D341Med (cell line): ENCODE data around the gene SLC26A3.

Experiments used
- DNase-seq: peaks from one replicate; pipeline ENCODE4 v3.0.0; 2012; ENCODE audit warnings: low spot score

SLC26A3 gene

GRCh38 chr7:107815254-107815882 is 12.3 kb upstream of the SLC26A3 start:
- DNase-seq: no peak

GRCh38 chr7:107813524-107813923 is 10.5 kb upstream of the SLC26A3 start:
- DNase-seq: no peak

GRCh38 chr7:107811934-107812333 is 8.9 kb upstream of the SLC26A3 start:
- DNase-seq: no peak

DNA sequence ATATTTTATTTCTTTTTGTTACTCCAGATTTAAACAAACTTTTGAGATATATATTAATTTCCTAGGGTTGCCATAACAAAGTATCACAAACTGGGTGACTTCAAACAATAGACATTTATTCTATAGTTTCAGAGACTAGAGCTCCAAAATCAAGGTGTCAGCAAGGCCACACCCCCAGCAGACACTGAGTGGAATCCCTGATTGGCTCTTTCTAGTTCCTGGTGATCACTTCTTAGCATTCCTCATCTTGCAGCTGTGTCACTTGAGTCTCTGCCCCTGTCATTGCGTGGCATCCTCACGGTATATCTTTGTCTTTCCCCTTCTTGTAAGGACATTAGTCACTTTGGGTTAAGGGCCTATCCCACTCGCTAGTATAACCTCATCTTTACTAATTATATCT is 7.6 kb upstream of the SLC26A3 start:
- no peak for DNase-seq

- no peak for DNase-seq
Observed at GRCh38 chr7:107809179-107809578, 6.2 kb upstream of the SLC26A3 start.

DNA sequence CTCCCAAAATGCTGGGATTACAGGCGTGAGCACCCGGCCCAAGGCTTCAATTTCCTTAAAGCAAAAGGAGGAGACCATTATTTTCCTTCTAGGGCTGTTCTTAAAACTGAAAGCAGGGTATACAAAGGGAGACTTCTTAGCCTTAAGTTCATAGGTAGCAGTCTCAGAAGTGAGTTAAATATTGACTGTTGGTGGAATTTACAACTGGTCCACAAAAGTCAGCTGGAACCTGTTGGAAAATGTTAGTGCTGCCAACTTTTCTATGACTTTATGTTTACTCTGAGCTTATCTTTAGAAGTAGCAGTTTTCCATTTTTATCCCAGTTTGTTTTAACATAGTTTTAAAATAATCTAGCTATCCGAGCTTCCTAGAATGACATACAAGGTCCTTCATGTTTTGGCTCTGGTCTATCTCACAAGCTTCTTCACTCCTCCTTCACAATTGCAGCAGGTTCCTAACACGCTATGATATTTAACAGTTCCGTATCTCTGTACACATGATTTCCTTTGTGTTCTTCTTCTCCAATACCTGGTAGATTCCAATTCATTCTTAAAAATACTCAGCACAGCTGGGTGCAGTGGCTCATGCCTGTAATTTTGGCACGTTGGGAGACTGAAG is 3.3 kb downstream of the SLC26A3 start:
- no peak for DNase-seq

DNA sequence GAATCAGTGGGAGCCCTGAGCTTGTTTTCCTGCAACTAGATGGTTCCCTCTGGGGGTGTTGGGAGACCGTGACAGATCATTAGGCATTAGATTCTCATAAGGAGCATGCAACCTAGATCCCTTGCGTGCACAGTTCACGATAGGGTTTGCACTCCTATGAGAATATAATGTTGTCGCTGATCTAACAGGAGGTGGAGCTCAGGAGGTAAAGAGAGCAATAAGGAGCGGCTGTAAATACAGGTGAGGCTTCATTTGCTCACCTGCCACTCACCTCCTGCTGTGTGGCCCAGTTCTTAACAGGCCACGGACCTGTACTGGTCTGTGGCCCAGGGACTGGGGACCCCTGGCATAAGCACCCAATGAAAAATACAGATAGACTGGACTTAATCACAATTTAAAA is 10.7 kb downstream of the SLC26A3 start:
- no peak for DNase-seq

DNA sequence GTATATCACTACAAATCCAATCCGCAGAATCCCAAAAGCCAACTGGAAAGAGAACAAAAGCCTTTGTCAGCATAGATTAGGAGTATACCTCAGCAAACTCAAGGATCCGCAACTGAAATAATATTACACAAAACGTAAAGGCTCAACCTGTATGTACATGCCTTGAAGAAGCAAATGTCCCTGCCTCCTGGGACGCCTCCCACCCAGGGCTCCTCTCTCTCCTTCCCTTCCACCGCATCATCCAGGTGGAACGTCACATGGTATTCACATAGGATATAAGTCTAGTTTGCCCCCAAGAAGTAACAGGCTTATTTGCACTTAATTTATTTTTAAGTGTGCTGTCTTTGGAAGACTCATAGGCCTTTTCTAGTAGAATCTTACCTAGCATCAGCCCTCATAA is 13.4 kb downstream of the SLC26A3 start:
- no peak for DNase-seq

GRCh38 chr7:107788662-107789061 is 14.4 kb downstream of the SLC26A3 start:
- no peak for DNase-seq

DNA sequence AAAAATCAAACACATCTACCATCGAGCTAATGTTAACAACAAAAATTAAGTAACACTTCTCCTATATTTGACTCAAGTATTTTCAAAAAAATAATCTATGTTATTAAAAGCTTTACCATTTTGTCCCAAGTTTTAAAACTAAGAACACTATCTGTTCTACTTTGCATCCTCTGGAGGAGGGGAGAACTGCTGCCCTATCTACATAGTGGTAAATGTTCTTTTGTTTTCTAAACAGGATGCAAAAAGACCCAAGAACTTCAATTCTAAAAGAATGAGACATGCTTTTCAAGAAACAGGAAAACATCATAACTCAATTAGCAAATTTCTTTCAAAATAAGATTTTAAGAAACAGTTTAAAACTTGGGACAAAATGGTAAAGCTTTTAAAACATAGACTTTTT is 14.8 kb downstream of the SLC26A3 start:
- no peak for DNase-seq

- DNase-seq: no peak
Observed at GRCh38 chr7:107785926-107786325, 17.1 kb downstream of the SLC26A3 start.

GRCh38 chr7:107785170-107785569 is 17.9 kb downstream of the SLC26A3 start:
- no peak for DNase-seq

GRCh38 chr7:107783648-107784047 is 19.4 kb downstream of the SLC26A3 start:
- no peak for DNase-seq

- DNase-seq: no peak
Observed at GRCh38 chr7:107782374-107782773, 20.6 kb downstream of the SLC26A3 start.

GRCh38 chr7:107779647-107780099 is 23.4 kb downstream of the SLC26A3 start:
- DNase-seq: no peak

GRCh38 chr7:107778283-107778682 is 24.7 kb downstream of the SLC26A3 start:
- DNase-seq: no peak

GRCh38 chr7:107777702-107778101 is 25.3 kb downstream of the SLC26A3 start:
- no peak for DNase-seq

- DNase-seq: no peak
Observed at GRCh38 chr7:107773027-107773426, 30.0 kb downstream of the SLC26A3 start.

- DNase-seq: no peak
Observed at GRCh38 chr7:107768263-107768662, 34.8 kb downstream of the SLC26A3 start.

DNA sequence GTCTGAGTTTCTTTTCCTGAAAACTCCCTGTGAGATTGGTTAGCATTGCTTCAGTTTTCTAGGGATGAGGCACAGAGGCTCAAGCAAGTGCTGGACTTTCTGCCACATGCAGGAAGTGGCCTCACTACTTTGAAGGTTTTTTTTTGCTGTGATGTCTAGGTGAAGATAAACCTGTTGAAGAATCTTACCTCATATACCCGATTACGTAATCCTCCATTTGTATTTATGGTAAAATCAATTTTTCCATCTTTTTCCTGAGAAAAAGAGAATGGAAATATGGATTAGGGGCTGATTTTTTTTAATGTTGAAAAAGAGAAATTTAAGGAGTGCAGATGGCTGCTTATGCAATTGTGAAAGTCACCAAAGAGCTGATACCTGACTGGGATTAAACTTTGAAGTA is 35.6 kb downstream of the SLC26A3 start:
- DNase-seq: no peak

- DNase-seq: no peak
Observed at GRCh38 chr7:107758667-107759066, 44.4 kb downstream of the SLC26A3 start.

- no peak for DNase-seq
Observed at GRCh38 chr7:107754642-107755041, 48.4 kb downstream of the SLC26A3 start.

GRCh38 chr7:107751113-107751512 is 51.9 kb downstream of the SLC26A3 start:
- DNase-seq: no peak

DNA sequence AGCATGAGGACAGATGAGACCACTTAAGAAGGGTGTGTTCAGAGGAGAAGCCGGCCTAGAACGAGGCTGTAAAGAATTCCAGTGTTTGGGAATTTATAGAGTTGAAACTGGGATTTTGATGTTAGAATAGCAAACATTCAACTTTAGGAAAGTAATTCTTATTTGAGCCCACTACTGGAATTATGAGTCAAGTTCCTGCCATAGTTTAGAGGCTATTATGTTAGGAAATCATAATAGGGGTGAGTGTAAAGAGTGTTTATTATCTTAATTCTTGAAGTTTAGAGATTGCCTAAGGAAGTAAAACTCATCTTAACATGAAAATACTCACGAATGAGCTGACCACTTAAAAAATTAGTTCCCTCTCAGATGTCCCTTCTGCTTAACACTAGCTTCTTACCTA is 57.0 kb downstream of the SLC26A3 start:
- no peak for DNase-seq
